GM21737 (cell line): ENCODE data around the gene IRX6.

Source experiments
- ATAC-seq: cut with Tn5 transposase; IDR thresholded peaks from one replicate; pipeline ENCODE4 v1.9.1; 2021; ENCODE audit warnings: mild to moderate bottlenecking, moderate library complexity; ENCODE audit not compliant: unreplicated experiment

The IRX6 gene

GRCh38 chr16:55364811-55365210 lies 40.8 kb downstream of the IRX6 start:
- ATAC-seq, result no peak

DNA sequence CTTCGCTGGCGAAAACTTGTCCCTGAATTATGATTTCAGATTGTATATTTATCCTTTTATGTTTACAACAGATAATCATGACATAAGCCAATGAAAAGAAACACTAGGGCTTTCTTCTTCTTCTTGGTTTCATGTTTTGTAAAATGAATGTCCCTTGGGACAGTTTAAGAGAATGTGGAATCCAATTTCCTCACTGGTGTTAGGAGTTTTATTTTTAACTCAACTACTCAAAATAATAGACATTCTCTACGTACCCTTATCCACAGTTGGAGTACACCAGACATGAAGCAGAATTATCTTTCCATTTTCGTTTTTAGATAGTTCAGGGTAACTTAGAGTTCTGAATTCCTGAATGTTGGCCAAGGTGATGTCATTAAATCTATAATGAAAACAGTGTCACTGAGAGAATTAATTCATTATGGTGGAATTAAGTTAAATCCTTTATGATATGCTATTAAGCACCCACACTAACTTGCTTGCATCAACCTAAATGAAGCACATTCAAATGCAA lies 43.4 kb downstream of the IRX6 start:
- no peak for ATAC-seq

DNA sequence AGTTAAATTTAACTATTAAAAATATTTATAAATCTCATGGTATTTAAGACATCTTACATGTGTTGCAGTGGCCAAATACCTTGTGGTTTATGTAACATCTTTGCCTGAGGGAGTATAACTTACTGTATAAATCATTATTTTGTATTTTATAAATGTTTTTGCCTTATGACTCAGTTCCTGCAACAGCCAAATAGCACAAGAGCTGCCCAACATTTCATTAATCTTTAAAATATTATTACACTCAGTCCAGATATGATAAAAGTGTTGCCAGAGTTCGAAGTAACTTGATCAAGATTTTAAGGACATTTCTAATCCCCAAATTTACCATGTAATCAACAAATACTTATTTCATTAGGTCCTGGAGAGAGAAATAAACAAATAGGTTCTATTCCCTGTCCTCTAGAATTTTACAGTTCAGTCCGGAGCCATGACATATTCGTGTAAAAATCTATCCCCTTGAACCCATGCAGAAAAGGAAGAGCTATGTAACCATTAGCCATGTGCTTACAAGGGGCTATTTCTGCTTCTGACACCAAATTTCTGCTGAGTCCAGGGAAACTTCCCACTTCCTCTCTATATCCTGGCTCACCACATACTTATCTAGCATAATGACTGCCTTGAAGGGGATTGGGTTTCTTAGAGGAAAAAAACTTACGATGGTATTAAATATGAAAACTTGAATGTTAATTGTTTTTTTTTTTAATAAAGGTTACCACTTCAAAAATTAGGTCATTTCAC lies 44.0 kb downstream of the IRX6 start:
- no peak for ATAC-seq

- no peak for ATAC-seq
Observed at GRCh38 chr16:55369151-55369550, 45.1 kb downstream of the IRX6 start.

DNA sequence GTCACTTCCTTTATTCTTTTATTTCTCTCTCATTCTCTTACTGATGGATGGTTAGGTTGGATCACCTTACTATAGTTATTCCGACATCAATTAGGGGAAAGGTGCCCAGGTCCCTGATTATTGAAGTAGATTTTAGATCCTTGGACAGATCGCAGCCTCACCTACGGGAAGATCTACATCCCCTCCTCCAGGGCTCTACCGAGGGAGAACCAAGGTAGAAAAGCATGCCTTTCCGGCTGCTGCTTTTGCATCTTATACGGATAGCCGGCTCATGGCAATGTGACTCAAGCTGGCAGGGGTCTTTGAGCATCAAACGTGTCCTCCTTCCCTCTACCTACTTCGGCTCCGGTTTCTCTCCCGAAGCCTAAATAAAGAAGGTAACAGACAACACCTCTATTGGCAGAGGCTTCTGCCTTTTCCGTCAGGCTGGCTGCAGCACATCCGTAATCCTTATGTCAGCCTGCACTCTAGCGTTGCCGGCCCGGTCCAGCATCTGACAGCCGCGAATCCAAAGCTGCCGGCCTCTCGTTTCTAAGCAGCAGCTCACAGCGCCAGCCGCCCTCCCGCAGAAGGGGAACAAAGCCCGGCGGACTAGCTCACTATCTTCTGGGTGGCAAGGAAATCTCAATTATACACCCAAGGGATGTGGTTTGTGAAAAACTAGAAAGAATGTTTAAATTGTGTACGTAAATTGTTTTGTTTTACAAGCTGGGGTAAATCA lies 46.9 kb downstream of the IRX6 start:
- no peak for ATAC-seq

- ATAC-seq, result no peak
Observed at GRCh38 chr16:55372792-55373488, 48.9 kb downstream of the IRX6 start.

DNA sequence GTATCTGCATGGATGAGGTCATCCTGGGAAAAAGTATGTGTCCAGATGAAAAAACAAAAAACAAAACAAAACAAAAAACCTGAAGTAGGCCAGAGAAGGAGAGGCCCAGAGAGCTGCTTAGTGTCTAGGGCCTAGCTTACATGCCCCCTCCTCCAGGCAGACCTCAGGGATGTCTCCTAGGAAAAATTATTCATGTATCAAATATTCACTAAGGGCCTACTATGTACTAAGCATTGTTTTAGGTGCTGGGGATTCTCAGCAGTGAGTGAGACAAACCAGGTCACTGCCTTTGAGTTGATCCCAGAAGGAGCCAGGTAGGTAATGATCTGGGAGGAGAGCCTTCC lies 49.5 kb downstream of the IRX6 start:
- no peak for ATAC-seq

- ATAC-seq, result no peak
Observed at GRCh38 chr16:55376045-55376444, 52.0 kb downstream of the IRX6 start.

GRCh38 chr16:55376567-55377167 lies 52.7 kb downstream of the IRX6 start:
- no peak for ATAC-seq

GRCh38 chr16:55377840-55378239 lies 53.8 kb downstream of the IRX6 start:
- no peak for ATAC-seq

DNA sequence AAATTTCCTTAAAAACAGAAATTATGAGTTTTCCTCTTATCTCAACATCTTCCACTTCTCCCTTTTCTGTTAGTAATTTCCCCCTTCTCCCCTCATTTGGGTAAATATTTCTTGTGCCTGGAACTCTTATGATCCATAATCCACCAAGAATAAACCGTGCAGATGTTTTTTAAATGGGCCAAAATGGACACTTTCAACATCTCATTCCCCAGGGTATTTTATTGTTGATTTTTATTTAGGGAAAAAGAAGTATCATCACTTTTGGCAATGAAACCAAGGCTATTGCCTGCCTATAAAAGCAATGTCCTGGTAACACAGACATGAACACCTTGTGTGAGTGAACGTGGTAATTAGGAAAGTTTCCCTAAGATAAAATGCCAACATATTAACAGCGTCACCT lies 54.6 kb downstream of the IRX6 start:
- ATAC-seq, result no peak

GRCh38 chr16:55379371-55379770 lies 55.4 kb downstream of the IRX6 start:
- no peak for ATAC-seq

- no peak for ATAC-seq
Observed at GRCh38 chr16:55379876-55380390, 55.9 kb downstream of the IRX6 start.
